IMR-90 (cell line): ENCODE data around the gene NR6A1.

Source experiments
- CEBPB ChIP-seq: IDR thresholded peaks from 2 replicates; pipeline ENCODE4 v1.6.1; 2012; ENCODE audit warnings: low read depth, low read length, improper control_type of control experiment
- CTCF ChIP-seq: conservative IDR thresholded peaks from 2 replicates; pipeline ENCODE4 v1.5.1; 2012; ENCODE audit warnings: mild to moderate bottlenecking, low read depth, low read length, improper control_type of control experiment
- FOS ChIP-seq: fragments of 150-350 bp; IDR thresholded peaks from 2 replicates; pipeline ENCODE4 v1.6.1; 2016; ENCODE audit warnings: low read depth, low read length
- MAFK ChIP-seq: IDR thresholded peaks from 2 replicates; pipeline ENCODE4 v1.6.1; 2012; ENCODE audit warnings: low read depth, low read length, improper control_type of control experiment
- MAZ ChIP-seq: IDR thresholded peaks from 2 replicates; pipeline ENCODE4 v1.6.1; 2012; ENCODE audit warnings: low read depth, mild to moderate bottlenecking, low read length, improper control_type of control experiment, moderate library complexity, borderline replicate concordance
- POLR2A ChIP-seq: IDR thresholded peaks from 2 replicates; pipeline ENCODE4 v1.6.1; 2012; ENCODE audit warnings: mild to moderate bottlenecking, low read depth, low read length

GRCh38 chr9:124756011-124756410 is 15.1 kb downstream of the NR6A1 start:
- TF ChIP-seq POLR2A (no peak), CTCF (no peak), MAFK (no peak), MAZ (no peak), FOS (no peak), CEBPB (no peak)
